SU-DHL-6 (cell line): ENCODE results near the gene CRIM1.

Experiments used
- CTCF ChIP-seq: fragments of 200-600 bp; sonication (generic); IDR thresholded peaks from one replicate; pipeline ENCODE4 v1.5.1; 2017; ENCODE audit warnings: antibody characterized with exemption, mild to moderate bottlenecking, low read length, moderate library complexity; ENCODE audit not compliant: insufficient read depth, poor library complexity, severe bottlenecking
- EZH2phosphoT487 ChIP-seq: fragments of 200-600 bp; sonication (generic), shearing (Covaris generic); conservative IDR thresholded peaks from 2 replicates; pipeline ENCODE4 v1.6.1; 2018; ENCODE audit warnings: mild to moderate bottlenecking, antibody characterized with exemption, low read length, moderate library complexity, mixed read lengths

GRCh38 chr2:36338827-36339145 lies 16.8 kb upstream of the CRIM1 start:
- TF ChIP-seq CTCF (no peak), EZH2phosphoT487 (no peak)
